Activated CD4-positive, alpha-beta T cell treated with anti-CD3 and anti-CD28 coated beads, Interleukin-2, Interleukin-6, amounts not matched to agents 100 ng/mL and 50 ng/mL, durations not matched to agents 16 hours and 8 hours (primary cell): Measurements from ENCODE around the gene PLK5.
"Not testable (repeated sequence)": the region's sequence is repeated elsewhere in the genome, so short reads cannot be mapped to it uniquely, and the experiment has no call there.

Experiments used
- DNase-seq: peaks from one replicate; pipeline ENCODE4 v3.0.0-alpha.2; 2020

The PLK5 gene, protein sequence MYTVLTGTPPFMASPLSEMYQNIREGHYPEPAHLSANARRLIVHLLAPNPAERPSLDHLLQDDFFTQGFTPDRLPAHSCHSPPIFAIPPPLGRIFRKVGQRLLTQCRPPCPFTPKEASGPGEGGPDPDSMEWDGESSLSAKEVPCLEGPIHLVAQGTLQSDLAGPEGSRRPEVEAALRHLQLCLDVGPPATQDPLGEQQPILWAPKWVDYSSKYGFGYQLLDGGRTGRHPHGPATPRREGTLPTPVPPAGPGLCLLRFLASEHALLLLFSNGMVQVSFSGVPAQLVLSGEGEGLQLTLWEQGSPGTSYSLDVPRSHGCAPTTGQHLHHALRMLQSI

GRCh38 chr19:1523412-1524286 lies at the start of gene PLK5:
TSS of gene PLK5 (plus strand) at chr19:1524077. CDS start at chr19:1526997, 2,920 bp downstream.
- DNase-seq = no peak

DNA sequence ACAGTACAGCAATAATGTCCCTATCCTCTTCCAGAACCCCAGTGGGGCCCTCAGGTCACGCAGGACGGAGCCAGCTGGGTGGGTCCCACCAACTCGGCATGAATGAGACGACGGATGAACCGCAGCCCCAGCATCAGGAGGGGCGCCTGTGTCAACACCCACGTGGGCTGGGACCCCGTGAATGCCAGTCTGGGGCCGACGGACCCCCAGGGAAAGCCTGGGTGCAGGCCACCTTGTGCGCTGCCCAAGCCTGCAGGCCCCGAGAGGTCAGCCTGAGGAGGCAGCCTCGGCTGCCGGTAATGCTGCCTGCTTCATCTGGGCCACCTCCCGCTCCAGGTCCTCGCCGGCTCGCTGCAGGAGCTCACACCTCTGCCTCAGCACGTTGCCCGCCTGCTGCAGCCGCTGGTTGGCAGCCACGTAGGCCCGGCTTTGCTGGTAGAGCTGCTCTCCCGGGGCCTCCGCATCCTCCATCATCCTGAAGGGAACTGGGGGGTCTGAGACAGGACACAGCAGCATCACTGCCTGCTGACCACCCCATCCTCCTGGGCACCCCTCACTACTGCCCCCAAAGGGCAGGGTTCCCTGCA lies 49.0 kb upstream of the PLK5 start:
- DNase-seq = no peak

DNA sequence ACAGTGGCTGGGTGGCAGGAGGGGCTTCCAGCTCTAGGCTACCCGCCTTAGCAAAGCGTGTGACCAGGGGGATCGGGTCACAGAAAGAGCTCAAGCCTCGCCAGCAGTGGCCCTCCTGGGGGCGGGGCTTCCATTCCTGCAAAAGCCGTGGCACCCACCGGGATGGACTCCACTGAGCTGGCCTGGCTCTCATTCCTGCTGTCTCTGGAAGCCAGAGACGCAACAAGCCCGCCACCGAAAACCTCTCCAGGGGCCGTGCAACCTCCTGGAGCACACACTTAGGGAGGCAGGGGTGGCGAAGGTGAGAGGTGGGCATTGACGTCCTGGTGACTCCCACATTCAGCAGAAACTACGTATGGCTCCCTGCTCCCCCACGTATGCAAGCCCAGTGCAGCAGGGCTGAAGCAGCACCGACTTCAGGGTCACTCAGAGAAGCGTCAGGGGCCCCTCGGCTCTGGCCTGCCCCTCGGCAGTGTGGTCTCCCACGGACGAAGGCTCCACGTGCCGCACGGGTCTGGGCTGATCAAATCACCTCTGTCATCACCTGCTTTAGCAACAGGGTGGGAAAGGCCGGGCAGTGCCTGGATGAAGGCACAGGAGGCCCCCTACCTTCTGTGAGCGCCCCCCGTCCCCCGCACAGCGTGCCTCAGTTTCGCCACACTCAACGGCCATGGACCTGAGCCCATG lies 48.0 kb upstream of the PLK5 start:
- DNase-seq = no peak

GRCh38 chr19:1477056-1477455 lies 46.8 kb upstream of the PLK5 start:
- DNase-seq = not testable (repeated sequence)

DNA sequence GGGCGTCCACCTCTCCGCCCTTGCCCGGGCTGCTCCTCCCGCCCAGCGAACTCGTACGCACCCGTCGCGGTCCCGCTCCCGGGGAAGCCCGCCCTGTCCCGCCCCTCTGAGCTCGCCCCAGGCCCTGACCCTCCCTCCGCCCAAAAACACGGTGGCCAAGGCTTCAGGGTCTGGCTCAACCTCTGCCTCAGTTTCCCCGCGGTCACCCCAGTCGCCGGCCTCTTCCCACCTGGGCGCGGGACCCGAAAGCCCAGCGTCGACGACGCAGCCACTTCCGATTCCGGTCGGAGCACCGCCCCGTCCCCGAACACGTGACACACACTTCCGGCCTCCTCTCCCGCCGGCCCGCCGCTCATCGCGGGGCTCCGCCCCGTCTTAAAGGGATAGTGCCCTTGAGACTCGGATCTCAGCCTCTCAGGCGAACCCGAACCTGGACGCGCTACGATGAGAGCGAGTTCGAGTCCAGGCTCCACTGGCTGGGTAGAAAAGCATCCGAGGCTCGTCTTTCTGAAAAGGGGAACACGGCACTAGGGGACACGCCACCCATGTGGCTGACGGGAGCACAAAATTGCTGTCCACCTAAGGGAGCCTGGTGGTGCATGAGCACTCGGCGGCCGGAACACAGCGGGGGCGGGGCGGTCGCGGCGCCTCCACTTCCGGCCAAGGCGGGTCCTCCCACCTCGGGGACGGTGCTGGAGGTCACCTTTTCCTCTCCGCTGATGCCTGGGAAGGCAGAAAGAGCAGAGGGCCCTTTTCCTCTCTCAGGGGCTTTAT lies 44.8 kb upstream of the PLK5 start, which contains the start of gene C19orf25:
TSS of gene C19orf25 (minus strand) at position 282 of the 774 bp plus-strand sequence. CDS start 312 bp downstream, outside the sequence.
- DNase-seq = peak; percentile 97

DNA sequence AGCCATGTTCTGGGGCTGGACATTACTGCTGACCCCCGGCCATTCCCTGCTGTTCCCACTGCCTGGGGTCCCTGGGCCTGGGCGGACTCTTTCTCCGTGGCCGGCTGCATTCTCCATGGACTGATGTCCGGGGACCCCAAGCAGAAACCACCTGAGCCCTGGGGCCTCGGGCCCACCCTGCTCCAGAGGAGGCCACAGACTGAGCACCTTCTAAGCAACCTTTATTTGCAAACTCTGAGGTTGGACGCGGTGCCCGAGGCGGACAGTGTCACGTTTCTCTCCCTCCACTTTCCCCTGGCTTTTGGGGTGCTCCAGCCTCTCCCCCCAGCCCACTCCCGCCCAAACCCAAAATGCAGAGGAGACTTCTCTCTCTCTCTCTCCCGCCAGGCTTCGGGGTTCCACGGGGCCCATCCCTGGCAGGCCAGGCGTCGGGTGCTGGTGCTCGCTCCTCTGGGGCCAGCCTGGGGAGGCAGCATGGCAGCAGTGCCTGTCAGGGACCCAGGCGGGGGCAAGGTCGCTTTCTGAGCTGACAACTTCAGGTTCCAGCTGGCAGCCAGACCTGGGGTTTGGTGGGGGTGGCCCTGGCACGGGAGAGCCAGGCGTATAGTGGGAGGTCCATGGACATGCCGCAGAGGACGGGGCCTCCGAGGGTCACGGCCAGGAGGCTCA lies 42.5 kb upstream of the PLK5 start:
- no peak for DNase-seq

- no peak for DNase-seq
Measured at GRCh38 chr19:1481893-1482360, 42.0 kb upstream of the PLK5 start.

DNA sequence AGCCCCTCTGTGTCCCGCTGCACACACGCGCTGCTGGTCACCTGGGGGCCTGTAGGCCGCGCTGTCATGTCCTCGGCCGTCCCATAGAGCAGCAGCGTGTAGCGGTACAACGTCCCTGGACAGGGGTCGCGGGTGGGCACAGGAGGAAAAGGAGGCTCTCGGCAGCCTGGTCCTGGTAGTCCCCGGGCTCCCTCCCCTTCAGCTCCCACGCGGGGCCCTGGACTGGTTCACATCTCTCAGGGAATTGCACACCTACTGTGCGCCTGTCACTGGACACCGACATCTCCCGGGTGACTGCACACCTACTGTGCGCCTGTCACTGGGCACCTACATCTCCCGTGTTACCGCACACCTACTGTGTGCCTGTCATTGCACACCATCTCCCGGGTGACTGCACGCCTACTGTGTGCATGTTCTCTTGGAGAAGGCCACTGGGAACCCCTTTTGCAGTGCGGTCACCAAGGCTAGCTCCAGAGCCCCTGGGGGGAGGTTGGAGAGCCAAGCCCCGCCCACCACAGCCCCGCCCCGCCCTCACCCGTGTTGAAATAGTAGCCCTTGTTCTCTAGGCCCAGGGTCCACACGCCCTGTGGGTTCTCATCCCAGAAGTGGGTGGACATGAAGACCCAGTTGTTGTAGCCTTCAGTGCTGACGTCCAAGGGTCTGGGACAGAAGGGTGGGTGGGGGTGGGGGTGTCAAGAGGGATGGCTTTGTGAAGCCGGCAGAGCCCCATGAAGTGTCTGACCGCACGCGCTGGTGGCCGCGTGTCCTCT lies 41.3 kb upstream of the PLK5 start:
- no peak for DNase-seq

DNA sequence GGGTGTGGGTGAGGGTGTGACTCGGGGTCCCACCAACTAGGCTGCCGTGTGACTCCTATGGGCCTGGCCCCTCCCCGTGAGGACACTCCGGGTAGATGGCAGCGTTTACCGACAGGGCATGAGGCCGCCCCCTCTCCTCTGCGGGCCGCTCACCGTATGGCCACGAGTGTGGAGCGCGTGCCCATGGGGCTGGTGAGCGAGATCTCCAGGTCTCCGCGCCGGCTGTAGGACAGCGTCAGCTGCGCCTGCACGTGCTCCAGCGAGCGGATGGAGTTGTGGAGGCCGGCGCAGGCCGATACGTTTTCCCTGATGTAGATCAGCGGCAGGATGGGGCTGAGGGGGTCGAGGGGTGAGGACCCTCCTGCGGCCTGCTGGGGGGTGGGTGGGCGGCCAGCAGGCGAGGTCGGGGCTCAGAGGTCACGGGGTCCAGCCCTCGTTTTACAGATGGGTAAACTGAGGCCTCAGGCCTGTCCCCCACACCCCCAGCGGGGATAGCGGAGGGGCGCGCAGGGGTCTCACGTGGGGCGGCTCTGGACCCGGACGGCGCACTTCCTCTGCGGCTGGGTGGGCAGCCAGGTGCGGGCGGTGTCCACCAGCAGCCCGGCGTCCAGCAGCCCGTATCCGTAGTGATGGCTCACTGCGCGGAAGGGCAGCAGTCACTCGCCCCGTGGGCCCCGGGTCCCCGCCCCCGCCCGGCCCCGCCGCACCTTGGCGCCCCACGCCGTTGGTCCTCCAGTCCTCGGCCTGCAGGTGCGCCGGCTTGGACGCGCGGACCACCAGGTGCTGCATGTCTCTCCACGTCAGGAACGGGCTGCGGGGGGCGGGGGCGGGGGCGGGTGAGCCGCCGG lies 40.5 kb upstream of the PLK5 start:
- no peak for DNase-seq

DNA sequence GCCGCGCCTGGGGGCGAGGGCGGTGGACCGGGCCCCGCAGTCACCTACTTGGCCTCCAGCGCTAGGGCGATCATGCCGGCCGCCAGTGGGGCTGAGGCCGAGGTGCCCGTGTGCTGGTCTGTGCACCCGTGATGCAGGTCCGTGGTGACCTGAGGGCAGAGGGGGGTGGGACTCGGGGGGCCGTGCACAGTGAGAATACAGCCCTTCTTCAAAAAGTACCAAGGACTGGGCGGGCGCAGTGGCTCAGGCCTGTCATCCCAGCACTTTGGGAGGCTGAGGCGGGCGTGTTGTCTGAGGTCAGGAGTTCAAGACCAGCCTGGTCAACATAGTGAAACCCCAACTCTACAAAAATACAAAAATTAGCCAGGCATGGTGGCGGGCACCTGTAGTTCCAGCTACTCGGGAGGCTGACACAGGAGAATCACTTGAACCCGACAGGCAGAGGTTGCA lies 39.9 kb upstream of the PLK5 start:
- DNase-seq = no peak

DNA sequence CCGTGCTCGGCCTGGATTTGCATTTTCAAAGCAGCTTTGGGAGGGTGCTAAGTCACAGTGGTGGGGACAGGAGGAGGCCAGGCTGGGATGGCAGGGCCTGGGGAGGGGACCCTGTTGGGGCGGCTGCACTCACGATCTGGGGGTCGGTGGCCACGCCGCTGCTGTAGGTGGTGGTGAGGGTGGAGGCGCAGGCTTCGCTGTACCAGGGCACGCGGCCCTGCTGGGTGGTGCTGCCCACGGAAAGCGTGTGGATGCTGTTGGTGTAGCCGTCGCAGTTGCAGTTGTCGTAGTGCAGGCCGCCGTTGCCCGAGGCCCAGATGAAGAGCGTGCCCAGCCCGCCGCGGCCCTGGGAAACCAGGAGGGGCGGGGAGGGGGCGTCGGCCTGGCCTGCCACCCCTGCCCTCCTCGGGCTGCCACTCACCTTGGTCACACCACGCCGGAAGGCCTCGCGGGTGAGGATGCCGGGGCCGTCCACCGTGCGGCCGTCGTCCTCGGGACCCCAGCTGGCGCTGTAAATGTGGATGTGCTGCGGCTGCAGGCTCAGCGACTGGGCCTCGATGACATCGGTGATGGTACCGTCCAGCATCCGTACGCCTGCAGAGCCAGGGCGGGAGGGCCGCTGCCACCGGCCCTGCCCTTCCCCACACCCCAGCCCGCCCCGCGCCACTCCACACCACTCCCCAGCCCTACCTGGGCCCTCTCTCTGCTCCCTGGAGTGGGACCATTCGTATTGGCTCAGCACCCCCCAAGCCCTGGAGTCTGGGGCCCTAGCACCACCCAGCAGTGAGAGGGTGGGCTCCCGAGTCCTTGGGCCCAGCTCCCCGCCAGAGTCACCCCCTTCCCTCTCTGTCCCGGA lies 36.9 kb upstream of the PLK5 start:
- DNase-seq = no peak

DNA sequence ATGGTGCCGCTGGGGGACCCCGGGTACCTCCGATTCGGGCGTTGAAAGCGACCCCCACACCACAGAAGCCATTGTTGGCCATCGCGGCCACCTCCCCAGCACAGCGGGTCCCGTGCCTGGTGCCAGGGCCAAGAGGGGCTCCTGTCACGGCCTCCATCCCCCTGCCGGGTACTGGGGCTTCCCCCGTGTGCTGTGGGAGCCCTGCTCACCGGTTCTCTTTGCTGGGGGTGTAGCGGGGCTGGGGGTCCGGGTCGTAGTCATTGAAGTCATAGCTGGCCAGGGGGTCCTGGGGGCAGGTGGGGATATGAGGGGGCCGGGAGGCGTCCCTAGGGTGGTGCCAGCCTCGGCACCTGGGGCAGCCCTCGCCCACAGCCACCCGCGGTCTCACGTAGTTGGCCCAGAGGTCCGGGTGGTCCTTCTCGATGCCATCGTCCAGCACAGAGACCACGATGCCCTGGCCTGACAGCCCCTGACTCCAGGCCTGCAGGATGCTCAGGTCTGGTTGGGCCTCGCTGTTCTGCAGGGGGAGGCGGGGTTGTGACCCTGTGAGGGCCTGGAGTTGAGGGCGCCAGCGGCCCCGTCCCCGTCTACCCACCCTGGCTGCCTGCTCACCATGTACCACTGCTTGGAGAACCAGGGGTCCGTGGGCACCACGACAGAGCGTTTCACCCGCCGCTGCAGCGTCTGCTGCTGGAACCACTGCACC lies 36.1 kb upstream of the PLK5 start:
- DNase-seq = no peak

- no peak for DNase-seq
Measured at GRCh38 chr19:1488282-1488601, 35.6 kb upstream of the PLK5 start.

- DNase-seq = no peak
Measured at GRCh38 chr19:1489463-1490310, 34.2 kb upstream of the PLK5 start.

DNA sequence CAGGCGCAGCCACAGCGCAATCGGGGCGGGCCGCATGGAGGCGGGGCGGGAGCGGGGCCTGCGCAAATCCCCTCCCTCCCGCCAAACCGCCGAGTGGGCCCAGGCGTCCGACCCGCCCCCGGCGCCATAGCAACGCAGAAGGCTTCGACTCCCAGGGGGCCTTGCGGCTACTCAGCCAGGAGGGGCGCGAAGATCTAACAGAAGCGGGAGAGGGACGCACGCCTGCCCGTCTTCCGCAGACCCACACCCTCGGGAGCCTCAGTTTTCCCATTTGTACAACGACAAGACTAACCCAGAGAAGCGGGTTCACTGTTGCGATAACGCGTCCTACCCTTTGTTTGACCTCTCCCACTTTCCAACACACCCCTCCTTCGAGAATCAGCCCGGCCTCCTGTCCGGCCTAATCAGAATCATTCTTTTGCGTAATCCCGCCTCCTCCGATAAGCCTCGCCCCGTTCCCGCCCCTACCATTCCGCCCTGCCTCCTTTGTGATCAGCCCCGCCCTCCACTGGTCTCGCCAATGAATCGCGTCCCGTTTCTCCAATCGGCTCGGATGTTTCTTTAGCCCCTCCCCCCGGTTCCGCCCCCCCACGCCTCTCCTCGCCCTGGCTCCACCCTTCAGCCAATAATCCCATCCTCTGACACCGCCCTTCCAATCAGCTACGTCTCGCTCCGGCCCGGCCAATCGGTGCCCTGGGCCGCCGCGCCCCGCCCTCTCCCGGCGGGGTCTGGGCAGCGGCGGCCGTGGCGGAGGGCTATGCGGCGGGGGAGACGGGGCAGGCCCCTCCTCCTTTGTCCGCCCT lies 33.4 kb upstream of the PLK5 start, which contains the start of gene PCSK4:
TSS of gene PCSK4 (minus strand) at position 40 of the 803 bp plus-strand sequence. CDS start at position 36, 4 bp downstream.
- peak; percentile 99 for DNase-seq
